ENCODE measurements around the gene PDZK1IP1.
"Not testable (repeated sequence)": the region's sequence is repeated elsewhere in the genome, so short reads cannot be mapped to it uniquely, and the experiment has no call there.

Gene PDZK1IP1

DNA sequence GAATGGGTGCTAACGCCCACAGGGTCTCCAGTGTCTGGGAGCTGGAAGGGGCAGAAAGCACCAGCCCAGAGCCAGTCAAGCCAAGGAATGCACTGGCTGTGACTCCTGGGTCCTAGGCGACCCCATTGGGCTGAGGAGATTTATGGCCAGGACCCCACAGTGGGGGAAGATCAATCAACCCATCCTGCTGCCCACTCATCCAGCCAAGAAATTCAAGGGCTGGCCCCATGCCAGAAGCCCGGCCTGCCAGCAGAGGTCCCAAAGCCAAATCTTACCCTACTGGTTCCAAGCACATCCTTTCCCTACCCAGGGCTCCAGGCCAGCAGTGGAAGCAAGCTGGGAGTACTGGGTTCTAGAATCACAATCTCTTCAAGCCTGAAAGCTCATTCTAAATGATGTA is 6.8 kb upstream of the PDZK1IP1 start:
- no peak for DNase-seq (ENCODE audit: low spot score)

DNA sequence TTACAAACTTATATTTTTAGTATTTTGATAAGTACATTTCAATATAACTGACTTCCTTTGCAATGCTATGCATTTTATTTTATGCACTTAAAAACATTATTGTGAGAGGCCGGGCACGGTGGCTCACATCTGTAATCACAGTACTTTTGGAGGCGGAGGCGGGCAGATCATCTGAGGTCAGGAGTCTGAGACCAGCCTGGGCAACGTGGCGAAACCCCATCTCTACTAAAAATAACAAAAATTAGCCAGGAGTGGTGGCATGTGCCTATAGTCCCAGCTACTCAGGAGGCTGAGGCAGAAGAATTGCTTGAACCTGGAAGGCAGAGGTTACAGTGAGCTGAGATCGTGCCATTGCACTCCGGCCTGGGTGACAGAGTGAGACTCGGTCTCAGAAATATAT is 6.1 kb upstream of the PDZK1IP1 start:
- not testable (repeated sequence) for DNase-seq (ENCODE audit: low spot score)

GRCh38 chr1:47194311-47194710 is 4.5 kb upstream of the PDZK1IP1 start:
- DNase-seq (ENCODE audit: low spot score), result no peak

DNA sequence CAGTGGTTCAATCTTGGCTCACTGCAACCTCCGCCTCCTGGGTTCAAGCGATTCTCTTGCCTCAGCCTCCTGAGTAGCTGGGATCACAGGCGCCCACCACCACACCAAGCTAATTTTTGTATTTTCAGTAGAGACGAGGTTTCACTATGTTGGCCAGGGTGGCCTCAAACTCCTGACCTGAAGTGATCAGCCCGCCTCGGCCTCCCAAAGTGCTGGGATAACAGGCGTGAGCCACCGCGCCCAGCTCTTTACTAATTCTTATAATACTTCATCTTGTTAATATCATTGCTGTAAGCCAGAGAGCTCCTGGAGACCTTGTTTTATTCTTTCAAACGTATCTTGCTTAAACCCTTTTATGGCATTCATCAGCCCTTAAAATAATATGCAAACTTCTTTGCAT is 3.7 kb upstream of the PDZK1IP1 start:
- not testable (repeated sequence) for DNase-seq (ENCODE audit: low spot score)

- peak; percentile 57 for DNase-seq (ENCODE audit: low spot score)
Observed at GRCh38 chr1:47192458-47193384, 2.9 kb upstream of the PDZK1IP1 start.

GRCh38 chr1:47191940-47192457 is 2.2 kb upstream of the PDZK1IP1 start:
- no peak for DNase-seq (ENCODE audit: low spot score)

DNA sequence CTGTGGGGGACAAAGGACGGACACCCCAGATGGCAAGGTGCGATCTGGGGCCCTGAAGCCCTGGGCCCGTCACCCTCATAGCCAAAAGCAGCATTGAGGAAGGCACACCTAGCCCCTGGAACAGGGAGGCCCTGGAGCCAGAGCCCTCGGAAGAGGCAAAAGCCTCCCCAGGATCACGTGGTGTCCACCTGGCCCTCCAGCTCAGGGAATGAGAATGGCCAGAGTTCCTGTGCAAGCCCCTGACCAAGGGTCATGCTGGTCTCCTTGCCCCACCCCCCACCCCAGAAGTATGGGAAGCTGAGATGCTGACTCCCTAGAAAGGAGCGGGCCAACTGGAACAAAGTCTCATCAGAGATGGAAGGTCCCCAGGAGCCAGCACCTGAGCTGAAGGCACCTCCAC is 1.0 kb upstream of the PDZK1IP1 start:
- DNase-seq (ENCODE audit: low spot score), result no peak

DNA sequence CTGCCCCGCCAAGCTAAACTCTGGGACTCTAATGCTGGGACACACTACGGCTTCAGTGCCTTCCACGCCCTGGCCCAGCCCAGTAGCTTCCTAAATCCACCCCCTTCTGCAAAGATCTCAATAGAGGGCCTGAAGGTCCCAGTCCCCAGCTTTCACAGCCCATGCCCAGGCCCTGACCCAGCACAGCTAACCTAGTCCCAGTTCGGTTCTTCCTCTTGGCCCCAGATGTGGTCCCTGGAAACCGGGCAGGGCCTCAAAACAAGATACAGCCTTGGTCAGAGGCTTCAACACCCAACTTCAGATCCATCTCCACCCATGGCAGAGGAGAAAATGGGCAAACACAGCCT is 646 bp upstream of the PDZK1IP1 start:
- DNase-seq (ENCODE audit: low spot score), result no peak

DNA sequence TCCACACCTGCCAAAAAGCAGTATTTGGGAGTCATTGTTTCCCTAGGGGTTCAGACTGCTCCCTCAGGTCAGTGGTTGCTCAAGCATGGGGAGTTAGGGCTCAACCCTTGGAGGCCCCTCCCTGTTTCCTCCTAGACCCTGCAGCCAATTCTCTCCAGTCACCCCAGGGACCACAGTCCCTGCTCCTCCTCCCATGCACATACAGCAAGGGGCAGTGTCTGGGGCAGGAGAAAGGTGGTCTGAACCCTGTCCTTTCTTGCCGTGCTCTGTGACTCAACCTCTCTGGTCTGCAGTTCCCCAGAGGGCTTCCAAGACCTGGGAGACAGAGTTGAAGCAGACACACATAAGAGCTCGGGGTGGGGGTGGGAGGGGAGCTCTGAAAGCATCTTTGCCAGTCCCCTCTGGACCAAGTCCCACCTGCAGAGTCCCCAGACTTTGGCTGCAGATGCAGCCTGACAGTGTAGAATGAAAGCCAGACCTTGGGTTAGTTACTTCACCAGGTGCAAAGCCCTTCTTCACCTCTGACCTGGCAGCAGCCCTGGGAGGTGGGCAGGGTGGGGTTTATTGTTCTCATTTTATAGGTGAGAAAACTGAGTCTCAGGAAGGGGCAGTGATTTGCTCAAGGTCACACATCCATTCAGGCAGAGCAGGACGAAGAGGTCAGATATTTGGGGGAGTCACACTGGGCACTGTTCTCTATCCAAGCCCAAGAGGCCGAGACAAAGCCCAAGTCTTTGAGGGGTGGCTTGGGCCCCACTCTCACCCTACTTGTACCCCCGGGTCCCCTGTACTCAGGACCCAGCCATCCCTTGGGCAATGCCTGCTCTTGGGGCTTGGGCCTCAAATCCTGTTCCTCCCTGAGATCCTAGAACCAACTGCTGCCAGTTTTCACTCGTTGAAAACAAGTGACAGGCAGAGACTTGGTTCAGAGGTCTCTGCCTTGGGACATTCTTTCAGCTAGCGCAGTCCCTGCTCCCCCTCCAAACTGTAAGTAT is 748 bp downstream of the PDZK1IP1 start:
- no peak for DNase-seq (ENCODE audit: low spot score)

GRCh38 chr1:47187926-47188250 is 1.9 kb downstream of the PDZK1IP1 start:
- DNase-seq (ENCODE audit: low spot score), result no peak

DNA sequence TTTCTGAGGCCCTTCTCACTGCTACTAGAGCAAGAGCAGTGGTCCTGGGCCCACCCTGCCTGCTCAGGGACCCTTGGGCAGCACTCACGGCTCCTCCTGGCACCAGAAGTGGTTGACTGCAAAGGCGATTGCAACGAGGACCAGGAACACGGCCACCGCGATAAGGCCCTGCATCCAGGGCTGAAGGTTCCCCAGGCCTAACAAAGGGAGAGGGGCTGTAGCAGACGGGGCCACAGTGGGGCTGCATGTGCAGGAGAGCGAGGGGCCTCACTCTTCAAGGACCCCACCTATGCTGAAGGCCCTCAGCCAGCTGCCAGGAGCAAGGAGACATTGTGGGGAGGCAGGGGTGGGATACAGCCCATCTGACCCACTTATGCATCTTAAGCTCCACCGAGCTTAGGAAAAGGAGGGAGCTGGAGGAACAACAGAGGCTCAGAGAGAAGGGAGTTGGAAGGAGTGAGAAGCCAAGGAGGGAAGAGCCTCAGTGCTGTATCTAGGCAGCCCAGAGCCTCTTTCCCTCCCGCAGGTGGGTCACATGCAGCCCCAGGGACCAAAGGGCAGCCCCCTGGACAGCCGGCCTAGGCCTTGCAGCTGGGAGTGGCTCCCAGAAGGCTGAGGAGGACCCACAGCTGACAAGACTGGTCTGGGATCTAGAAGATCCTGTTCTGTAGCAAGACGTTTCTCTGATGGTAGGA is 2.5 kb downstream of the PDZK1IP1 start:
- DNase-seq (ENCODE audit: low spot score), result no peak

- no peak for DNase-seq (ENCODE audit: low spot score)
Observed at GRCh38 chr1:47186267-47187185, 3.3 kb downstream of the PDZK1IP1 start.

- no peak for DNase-seq (ENCODE audit: low spot score)
Observed at GRCh38 chr1:47184822-47185677, 4.8 kb downstream of the PDZK1IP1 start.

GRCh38 chr1:47184090-47184821 is 5.6 kb downstream of the PDZK1IP1 start:
- no peak for DNase-seq (ENCODE audit: low spot score)

- no peak for DNase-seq (ENCODE audit: low spot score)
Observed at GRCh38 chr1:47183308-47184089, 6.3 kb downstream of the PDZK1IP1 start.

GRCh38 chr1:47182676-47183235 is 7.1 kb downstream of the PDZK1IP1 start:
- no peak for DNase-seq (ENCODE audit: low spot score)

GRCh38 chr1:47181955-47182675 is 7.7 kb downstream of the PDZK1IP1 start:
- no peak for DNase-seq (ENCODE audit: low spot score)

Data from SK-N-DZ (cell line).